ENCODE measurements around the gene HMX1. TPM values are rescaled to one million over a fixed set of nuclear protein-coding genes. Genes with fewer than 3 reads are reported as not detected.

HMX1 gene
- total RNA-seq, 4 donors from 2014 or later = 0.17 TPM; not detected in 3

- no peak for TF ChIP-seq POLR2AphosphoS5 (IDR thresholded peaks at IDR 0.05)
- no peak for TF ChIP-seq EP300 (IDR thresholded peaks at IDR 0.05)
- no peak for TF ChIP-seq CTCF (IDR thresholded peaks at IDR 0.05)
- no peak for TF ChIP-seq POLR2A (IDR thresholded peaks at IDR 0.05; ENCODE audit: low read depth)
- no peaks in the 10 kb centered on the region for H3K36me3 ChIP-seq
- H3K27ac ChIP-seq (replicated peaks in 1 of 4) = no peak overlapping the region
- peaks cover 0 to 6% (median 0%) of the 10 kb centered on the region in 4 donors for H3K4me1 ChIP-seq
- peaks cover 0 to 96% (median 10%) of the 10 kb centered on the region in 4 donors for H3K27me3 ChIP-seq
- 58% methylated on average over 13 of the region's 18 CpGs for WGBS
- intact Hi-C loops (cut with DNase I) = no loop called here
- H3K9me3 ChIP-seq = peaks cover 0 to 12% (median 8%) of the 10 kb centered on the region in 4 donors
- no peak for DNase-seq (ENCODE audit: extremely low spot score)
- H3K4me3 ChIP-seq = no peak overlapping the region
Measured at GRCh38 chr4:8849266-8850073, 22.2 kb downstream of the HMX1 start.

DNA sequence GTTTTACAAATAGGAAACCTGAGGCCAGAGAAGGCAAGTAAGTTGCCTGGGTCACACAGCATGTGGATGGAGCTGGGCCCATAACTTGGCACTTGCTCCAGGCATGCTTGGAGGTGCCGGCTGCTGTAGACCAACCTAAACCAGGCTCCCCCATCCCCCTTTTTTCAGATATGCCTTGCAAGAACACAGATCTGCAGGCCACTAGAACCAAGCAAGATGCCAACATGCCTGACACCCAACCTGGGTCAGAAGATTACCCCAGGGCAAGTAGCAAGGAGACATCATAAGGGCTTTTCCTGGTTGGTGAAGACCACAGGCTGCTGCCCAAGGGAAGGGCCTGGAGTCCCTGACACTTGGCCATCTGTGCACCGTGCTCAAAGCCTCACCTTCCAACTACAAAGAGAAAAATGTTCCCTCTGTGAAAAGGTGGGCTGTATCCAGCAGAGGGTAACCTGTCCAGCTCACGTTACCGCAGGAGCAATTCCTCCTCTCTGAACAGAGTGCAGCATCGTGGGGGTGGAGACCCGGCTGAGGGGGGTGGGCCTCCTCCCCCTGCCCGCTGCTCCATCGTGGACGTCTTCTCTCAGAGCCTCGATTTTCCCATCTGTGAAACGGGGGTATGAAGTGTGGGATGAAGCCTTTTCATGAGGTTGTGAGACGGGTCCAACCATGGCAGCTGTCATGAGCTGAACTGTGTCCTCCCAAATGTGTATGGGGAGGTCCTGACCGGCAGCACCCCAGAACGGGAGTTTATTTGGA lies 23.0 kb downstream of the HMX1 start:
- Histone ChIP-seq H3K27me3 (peaks cover 0 to 96% (median 9%) of the 10 kb centered on the region in 4 donors), H3K4me1 (peaks cover 0 to 6% (median 0%) of the 10 kb centered on the region in 4 donors), H3K4me3 (no peak overlapping the region), H3K36me3 (no peaks in the 10 kb centered on the region), H3K9me3 (peaks cover 0 to 13% (median 11%) of the 10 kb centered on the region in 4 donors), H3K27ac (replicated peaks in 1 of 4) (no peak overlapping the region)
- DNase-seq (ENCODE audit: extremely low spot score) = no peak
- TF ChIP-seq EP300 (IDR thresholded peaks at IDR 0.05) (no peak), CTCF (IDR thresholded peaks at IDR 0.05) (no peak), POLR2AphosphoS5 (IDR thresholded peaks at IDR 0.05) (no peak), POLR2A (IDR thresholded peaks at IDR 0.05; ENCODE audit: low read depth) (no peak)
- WGBS = 55% methylated on average over 12 of the region's 14 CpGs
- intact Hi-C loops (cut with DNase I) = no loop called here

DNA sequence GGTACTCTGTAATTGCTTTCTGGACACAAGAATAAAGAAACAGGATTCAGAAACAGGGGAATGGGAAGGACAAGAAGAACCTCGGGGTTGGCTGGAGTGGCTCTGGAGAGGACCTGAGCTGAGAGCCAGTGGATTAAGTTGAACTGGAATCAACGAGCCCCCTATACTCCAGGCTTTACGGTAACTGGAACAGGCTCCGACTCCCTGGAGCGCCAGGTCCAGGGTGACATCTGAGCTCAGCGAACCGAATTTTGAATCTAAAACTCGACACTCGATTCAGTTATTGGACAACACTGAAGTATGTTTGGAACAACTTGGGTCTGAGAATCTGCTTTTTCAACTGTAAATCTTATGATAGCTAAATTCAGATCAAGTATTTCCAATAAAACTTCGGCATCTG lies 23.9 kb downstream of the HMX1 start:
- H3K4me1 ChIP-seq = peaks cover 0 to 6% (median 0%) of the 10 kb centered on the region in 4 donors
- 7% methylated on average over 10 of the region's 10 CpGs for WGBS
- TF ChIP-seq POLR2A (IDR thresholded peaks at IDR 0.05; ENCODE audit: low read depth) = no peak
- no peak for TF ChIP-seq CTCF (IDR thresholded peaks at IDR 0.05)
- TF ChIP-seq EP300 (IDR thresholded peaks at IDR 0.05) = no peak
- TF ChIP-seq POLR2AphosphoS5 (IDR thresholded peaks at IDR 0.05) = no peak
- no peak for DNase-seq (ENCODE audit: extremely low spot score)
- H3K4me3 ChIP-seq = no peak overlapping the region
- peaks cover 0 to 89% (median 5%) of the 10 kb centered on the region in 4 donors for H3K27me3 ChIP-seq
- H3K36me3 ChIP-seq = no peaks in the 10 kb centered on the region
- H3K9me3 ChIP-seq = peaks cover 0 to 11% (median 7%) of the 10 kb centered on the region in 4 donors
- intact Hi-C loops (cut with DNase I) = no loop called here
- no peak overlapping the region for H3K27ac ChIP-seq (replicated peaks in 1 of 4)

- intact Hi-C loops (cut with DNase I) = no loop called here
- H3K27me3 ChIP-seq = peaks cover 0 to 85% (median 3%) of the 10 kb centered on the region in 4 donors
- TF ChIP-seq POLR2AphosphoS5 (IDR thresholded peaks at IDR 0.05) (no peak), CTCF (IDR thresholded peaks at IDR 0.05) (no peak), POLR2A (IDR thresholded peaks at IDR 0.05; ENCODE audit: low read depth) (no peak), EP300 (IDR thresholded peaks at IDR 0.05) (no peak)
- WGBS = 70% methylated on average over 12 of the region's 12 CpGs
- DNase-seq (ENCODE audit: extremely low spot score) = no peak
- H3K27ac ChIP-seq (replicated peaks in 1 of 4) = no peak overlapping the region
- H3K36me3 ChIP-seq = no peaks in the 10 kb centered on the region
- no peak overlapping the region for H3K4me3 ChIP-seq
- H3K4me1 ChIP-seq = peaks cover 0 to 6% (median 0%) of the 10 kb centered on the region in 4 donors
- H3K9me3 ChIP-seq = peaks cover 0 to 8% (median 4%) of the 10 kb centered on the region in 4 donors
Measured at GRCh38 chr4:8847331-8847730, 24.3 kb downstream of the HMX1 start.
